ENCODE data around the gene ZC3HAV1.
"Not testable (repeated sequence)": the region's sequence is repeated elsewhere in the genome, so short reads cannot be mapped to it uniquely, and the experiment has no call there.

ZC3HAV1 gene

GRCh38 chr7:139109983-139110411 is 477 bp upstream of the ZC3HAV1 start:
- Histone ChIP-seq H3K4me3 (ENCODE audit: low read depth, low read length) (peak overlapping the region; percentile 91), H4K12ac (ENCODE audit: low read depth, low read length) (peak overlapping the region; percentile 13), H3K27ac (ENCODE audit: low read depth, low read length) (no peak overlapping the region), H3K79me1 (ENCODE audit: low read length) (peaks cover 9% of the 10 kb centered on the region), H3K18ac (ENCODE audit: low read length) (peak overlapping the region; percentile 2), H3K4me1 (ENCODE audit: control insufficient read depth in 1 of 2, insufficient read depth in 2 of 2, low read length in 2 of 2) (peaks cover 4% of the 10 kb centered on the region in 2 experiments), H2BK12ac (ENCODE audit: low read length) (no peak overlapping the region), H2AK5ac (ENCODE audit: low read length) (no peak overlapping the region), H3K27me3 (ENCODE audit: insufficient read depth, low read length) (no peaks in the 10 kb centered on the region), H2BK5ac (ENCODE audit: low read depth, low read length, poor library complexity) (no peak overlapping the region), H3K36me3 (ENCODE audit: control insufficient read depth in 1 of 2, insufficient read depth in 2 of 2, low read length in 2 of 2) (no peaks in the 10 kb centered on the region), H4K8ac (ENCODE audit: low read depth, low read length) (peak overlapping the region; percentile 45), H3K79me2 (ENCODE audit: control insufficient read depth, insufficient read depth, low read length, poor library complexity) (peaks cover 4% of the 10 kb centered on the region), H4K91ac (ENCODE audit: low read depth, low read length) (peak overlapping the region; percentile 33), H3K4me2 (ENCODE audit: low read length) (peak overlapping the region; percentile 89), H2AFZ (ENCODE audit: insufficient read depth, low read length, poor library complexity) (peak overlapping the region; percentile 68), H3K14ac (ENCODE audit: low read length) (no peak overlapping the region), H3K4ac (ENCODE audit: low read depth, low read length) (peak overlapping the region; percentile 34), H3K23ac (ENCODE audit: low read length) (no peak overlapping the region), H3K9ac (ENCODE audit: low read length) (no peak overlapping the region), H3K9me3 (ENCODE audit: insufficient read depth, low read depth, low read length) (no peaks in the 10 kb centered on the region), H2BK120ac (ENCODE audit: insufficient read depth, low read length, poor library complexity) (no peak overlapping the region)
- no CpG with 5 or more reads among the region's 16 CpGs for WGBS (ENCODE audit: extremely low coverage, insufficient coverage, insufficient read length)
- DNase-seq: no peak

- peak overlapping the region; percentile 68 for H2AFZ ChIP-seq (ENCODE audit: insufficient read depth, low read length, poor library complexity)
- H3K79me2 ChIP-seq (ENCODE audit: control insufficient read depth, insufficient read depth, low read length, poor library complexity): peaks cover 4% of the 10 kb centered on the region
- H3K27me3 ChIP-seq (ENCODE audit: insufficient read depth, low read length): no peaks in the 10 kb centered on the region
- peak overlapping the region; percentile 36 for H2BK120ac ChIP-seq (ENCODE audit: insufficient read depth, low read length, poor library complexity)
- H2AK5ac ChIP-seq (ENCODE audit: low read length): no peak overlapping the region
- peak overlapping the region; percentile 91 for H3K4me3 ChIP-seq (ENCODE audit: low read depth, low read length)
- no peaks in the 10 kb centered on the region for H3K9me3 ChIP-seq (ENCODE audit: insufficient read depth, low read depth, low read length)
- H3K27ac ChIP-seq (ENCODE audit: low read depth, low read length): peak overlapping the region; percentile 23
- peak overlapping the region; percentile 12 for H3K9ac ChIP-seq (ENCODE audit: low read length)
- H3K4me1 ChIP-seq (ENCODE audit: control insufficient read depth in 1 of 2, insufficient read depth in 2 of 2, low read length in 2 of 2): peaks cover 4% of the 10 kb centered on the region in 2 experiments
- H3K4me2 ChIP-seq (ENCODE audit: low read length): peak overlapping the region; percentile 89
- WGBS (ENCODE audit: extremely low coverage, insufficient coverage, insufficient read length): no CpG with 5 or more reads among the region's 61 CpGs
- no peak overlapping the region for H2BK5ac ChIP-seq (ENCODE audit: low read depth, low read length, poor library complexity)
- H3K23ac ChIP-seq (ENCODE audit: low read length): no peak overlapping the region
- peak; percentile 7 to 61 for DNase-seq
- H3K79me1 ChIP-seq (ENCODE audit: low read length): peaks cover 9% of the 10 kb centered on the region
- peak overlapping the region; percentile 20 for H3K4ac ChIP-seq (ENCODE audit: low read depth, low read length)
- H4K8ac ChIP-seq (ENCODE audit: low read depth, low read length): peak overlapping the region; percentile 45
- no peak overlapping the region for H3K18ac ChIP-seq (ENCODE audit: low read length)
- peak overlapping the region; percentile 67 for H4K12ac ChIP-seq (ENCODE audit: low read depth, low read length)
- H3K14ac ChIP-seq (ENCODE audit: low read length): peak overlapping the region; percentile 59
- H3K36me3 ChIP-seq (ENCODE audit: control insufficient read depth in 1 of 2, insufficient read depth in 2 of 2, low read length in 2 of 2): no peaks in the 10 kb centered on the region
- no peak overlapping the region for H2BK12ac ChIP-seq (ENCODE audit: low read length)
- H4K91ac ChIP-seq (ENCODE audit: low read depth, low read length): peak overlapping the region; percentile 66
Measured at GRCh38 chr7:139108266-139109187, 993 bp downstream of the ZC3HAV1 start.

- no peak overlapping the region for H2BK120ac ChIP-seq (ENCODE audit: insufficient read depth, low read length, poor library complexity)
Measured at GRCh38 chr7:139106959-139107358, 2.6 kb downstream of the ZC3HAV1 start.

GRCh38 chr7:139106227-139106626 is 3.3 kb downstream of the ZC3HAV1 start:
- not testable (repeated sequence) for H2AK5ac ChIP-seq (ENCODE audit: low read length); H3K27ac ChIP-seq (ENCODE audit: low read depth, low read length); H3K23ac ChIP-seq (ENCODE audit: low read length); DNase-seq; H4K8ac ChIP-seq (ENCODE audit: low read depth, low read length); H3K27me3 ChIP-seq (ENCODE audit: insufficient read depth, low read length); H3K4ac ChIP-seq (ENCODE audit: low read depth, low read length); H3K79me2 ChIP-seq (ENCODE audit: control insufficient read depth, insufficient read depth, low read length, poor library complexity); H3K9ac ChIP-seq (ENCODE audit: low read length); H3K14ac ChIP-seq (ENCODE audit: low read length); H3K4me1 ChIP-seq (ENCODE audit: control insufficient read depth in 1 of 2, insufficient read depth in 2 of 2, low read length in 2 of 2); H3K4me2 ChIP-seq (ENCODE audit: low read length); H2BK12ac ChIP-seq (ENCODE audit: low read length); H3K9me3 ChIP-seq (ENCODE audit: insufficient read depth, low read depth, low read length); H3K18ac ChIP-seq (ENCODE audit: low read length); H2BK5ac ChIP-seq (ENCODE audit: low read depth, low read length, poor library complexity); H4K12ac ChIP-seq (ENCODE audit: low read depth, low read length); H4K91ac ChIP-seq (ENCODE audit: low read depth, low read length); H3K79me1 ChIP-seq (ENCODE audit: low read length); H3K36me3 ChIP-seq (ENCODE audit: control insufficient read depth in 1 of 2, insufficient read depth in 2 of 2, low read length in 2 of 2); H2AFZ ChIP-seq (ENCODE audit: insufficient read depth, low read length, poor library complexity); H2BK120ac ChIP-seq (ENCODE audit: insufficient read depth, low read length, poor library complexity); H3K4me3 ChIP-seq (ENCODE audit: low read depth, low read length)
- WGBS (ENCODE audit: extremely low coverage, insufficient coverage, insufficient read length): no CpG with 5 or more reads among the region's 7 CpGs

More at GRCh38 chr7:139106959-139107358, 2.6 kb downstream of the ZC3HAV1 start:
- H2BK12ac ChIP-seq (ENCODE audit: low read length): no peak overlapping the region
- H3K23ac ChIP-seq (ENCODE audit: low read length): no peak overlapping the region
- H3K4me2 ChIP-seq (ENCODE audit: low read length): no peak overlapping the region
- H3K4ac ChIP-seq (ENCODE audit: low read depth, low read length): no peak overlapping the region
- no CpG with 5 or more reads among the region's 2 CpGs for WGBS (ENCODE audit: extremely low coverage, insufficient coverage, insufficient read length)
- no peak overlapping the region for H3K9ac ChIP-seq (ENCODE audit: low read length)
- no peak overlapping the region for H3K14ac ChIP-seq (ENCODE audit: low read length)
- H3K4me1 ChIP-seq (ENCODE audit: control insufficient read depth in 1 of 2, insufficient read depth in 2 of 2, low read length in 2 of 2): peaks cover 4% of the 10 kb centered on the region in 2 experiments
- H3K4me3 ChIP-seq (ENCODE audit: low read depth, low read length): no peak overlapping the region
- no peaks in the 10 kb centered on the region for H3K36me3 ChIP-seq (ENCODE audit: control insufficient read depth in 1 of 2, insufficient read depth in 2 of 2, low read length in 2 of 2)
- no peak overlapping the region for H3K18ac ChIP-seq (ENCODE audit: low read length)
- H3K79me2 ChIP-seq (ENCODE audit: control insufficient read depth, insufficient read depth, low read length, poor library complexity): peaks cover 4% of the 10 kb centered on the region
- H4K12ac ChIP-seq (ENCODE audit: low read depth, low read length): no peak overlapping the region
- H2BK5ac ChIP-seq (ENCODE audit: low read depth, low read length, poor library complexity): no peak overlapping the region
- H4K91ac ChIP-seq (ENCODE audit: low read depth, low read length): no peak overlapping the region
- peaks cover 1% of the 10 kb centered on the region for H3K9me3 ChIP-seq (ENCODE audit: insufficient read depth, low read depth, low read length)
- DNase-seq: no peak
- H2AK5ac ChIP-seq (ENCODE audit: low read length): no peak overlapping the region
- H3K79me1 ChIP-seq (ENCODE audit: low read length): peaks cover 9% of the 10 kb centered on the region
- H3K27me3 ChIP-seq (ENCODE audit: insufficient read depth, low read length): no peaks in the 10 kb centered on the region
- no peak overlapping the region for H4K8ac ChIP-seq (ENCODE audit: low read depth, low read length)
- H2AFZ ChIP-seq (ENCODE audit: insufficient read depth, low read length, poor library complexity): no peak overlapping the region
- H3K27ac ChIP-seq (ENCODE audit: low read depth, low read length): no peak overlapping the region

All from trophoblast cell (in vitro differentiated cells and primary cell).